ENCODE data around the gene OR2D2.

DNA sequence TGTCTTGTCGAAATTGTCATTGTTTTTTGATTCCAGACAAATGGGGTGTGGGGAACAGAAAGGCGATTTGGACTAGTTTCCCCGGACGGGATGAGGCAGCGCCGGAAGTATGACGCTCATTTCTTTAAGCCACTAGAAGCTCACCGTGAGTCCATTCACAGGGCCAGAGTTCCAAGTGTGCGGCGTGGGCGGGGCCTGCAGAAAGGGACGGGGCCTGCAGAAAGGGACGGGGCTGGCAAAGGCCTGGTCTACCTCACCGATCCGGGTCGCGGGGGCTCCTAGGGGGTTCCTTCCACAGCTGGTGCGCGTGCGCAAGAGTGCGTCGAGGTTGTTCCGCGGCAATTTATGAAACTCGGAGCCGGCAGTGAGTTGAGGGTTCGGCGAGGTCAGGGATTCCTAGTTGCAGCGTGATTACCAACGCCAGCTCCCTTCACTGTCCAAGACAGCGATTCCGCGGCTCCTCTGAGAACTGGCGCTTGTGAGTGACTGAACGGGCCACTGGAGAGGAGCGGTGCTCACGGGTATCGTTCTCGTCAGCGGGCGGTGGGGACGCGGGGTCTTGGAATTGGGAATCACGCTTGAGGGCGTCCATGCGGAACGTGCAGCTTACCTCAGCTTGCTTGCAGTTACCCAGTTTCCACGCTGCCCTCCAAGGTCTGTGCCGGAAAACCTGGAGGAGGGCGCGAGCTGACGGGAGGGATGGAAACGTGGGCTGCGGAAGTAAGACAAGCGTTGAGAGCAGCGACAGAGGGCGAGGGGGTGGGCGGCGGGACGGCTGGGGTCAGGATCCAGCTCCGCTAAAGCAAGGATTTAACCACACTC, 34.1 kb upstream of the OR2D2 start, which contains the start of gene ZNF215:
- TF ChIP-seq, protein P1, sequence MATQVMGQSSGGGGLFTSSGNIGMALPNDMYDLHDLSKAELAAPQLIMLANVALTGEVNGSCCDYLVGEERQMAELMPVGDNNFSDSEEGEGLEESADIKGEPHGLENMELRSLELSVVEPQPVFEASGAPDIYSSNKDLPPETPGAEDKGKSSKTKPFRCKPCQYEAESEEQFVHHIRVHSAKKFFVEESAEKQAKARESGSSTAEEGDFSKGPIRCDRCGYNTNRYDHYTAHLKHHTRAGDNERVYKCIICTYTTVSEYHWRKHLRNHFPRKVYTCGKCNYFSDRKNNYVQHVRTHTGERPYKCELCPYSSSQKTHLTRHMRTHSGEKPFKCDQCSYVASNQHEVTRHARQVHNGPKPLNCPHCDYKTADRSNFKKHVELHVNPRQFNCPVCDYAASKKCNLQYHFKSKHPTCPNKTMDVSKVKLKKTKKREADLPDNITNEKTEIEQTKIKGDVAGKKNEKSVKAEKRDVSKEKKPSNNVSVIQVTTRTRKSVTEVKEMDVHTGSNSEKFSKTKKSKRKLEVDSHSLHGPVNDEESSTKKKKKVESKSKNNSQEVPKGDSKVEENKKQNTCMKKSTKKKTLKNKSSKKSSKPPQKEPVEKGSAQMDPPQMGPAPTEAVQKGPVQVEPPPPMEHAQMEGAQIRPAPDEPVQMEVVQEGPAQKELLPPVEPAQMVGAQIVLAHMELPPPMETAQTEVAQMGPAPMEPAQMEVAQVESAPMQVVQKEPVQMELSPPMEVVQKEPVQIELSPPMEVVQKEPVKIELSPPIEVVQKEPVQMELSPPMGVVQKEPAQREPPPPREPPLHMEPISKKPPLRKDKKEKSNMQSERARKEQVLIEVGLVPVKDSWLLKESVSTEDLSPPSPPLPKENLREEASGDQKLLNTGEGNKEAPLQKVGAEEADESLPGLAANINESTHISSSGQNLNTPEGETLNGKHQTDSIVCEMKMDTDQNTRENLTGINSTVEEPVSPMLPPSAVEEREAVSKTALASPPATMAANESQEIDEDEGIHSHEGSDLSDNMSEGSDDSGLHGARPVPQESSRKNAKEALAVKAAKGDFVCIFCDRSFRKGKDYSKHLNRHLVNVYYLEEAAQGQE (IDR thresholded peaks at IDR 0.05; ENCODE audit: unreplicated experiment): no peak
- TF ChIP-seq, protein P2, sequence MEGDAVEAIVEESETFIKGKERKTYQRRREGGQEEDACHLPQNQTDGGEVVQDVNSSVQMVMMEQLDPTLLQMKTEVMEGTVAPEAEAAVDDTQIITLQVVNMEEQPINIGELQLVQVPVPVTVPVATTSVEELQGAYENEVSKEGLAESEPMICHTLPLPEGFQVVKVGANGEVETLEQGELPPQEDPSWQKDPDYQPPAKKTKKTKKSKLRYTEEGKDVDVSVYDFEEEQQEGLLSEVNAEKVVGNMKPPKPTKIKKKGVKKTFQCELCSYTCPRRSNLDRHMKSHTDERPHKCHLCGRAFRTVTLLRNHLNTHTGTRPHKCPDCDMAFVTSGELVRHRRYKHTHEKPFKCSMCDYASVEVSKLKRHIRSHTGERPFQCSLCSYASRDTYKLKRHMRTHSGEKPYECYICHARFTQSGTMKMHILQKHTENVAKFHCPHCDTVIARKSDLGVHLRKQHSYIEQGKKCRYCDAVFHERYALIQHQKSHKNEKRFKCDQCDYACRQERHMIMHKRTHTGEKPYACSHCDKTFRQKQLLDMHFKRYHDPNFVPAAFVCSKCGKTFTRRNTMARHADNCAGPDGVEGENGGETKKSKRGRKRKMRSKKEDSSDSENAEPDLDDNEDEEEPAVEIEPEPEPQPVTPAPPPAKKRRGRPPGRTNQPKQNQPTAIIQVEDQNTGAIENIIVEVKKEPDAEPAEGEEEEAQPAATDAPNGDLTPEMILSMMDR (conservative IDR thresholded peaks at IDR 0.05; ENCODE audit: low read depth in 2 of 2): no peak
- TF ChIP-seq POLR2AphosphoS5 (IDR thresholded peaks at IDR 0.05; ENCODE audit: low read depth): peak; percentile 56
- no peak for TF ChIP-seq EZH2phosphoT487 (IDR thresholded peaks at IDR 0.05; ENCODE audit: unreplicated experiment)
- TF ChIP-seq, protein P3, sequence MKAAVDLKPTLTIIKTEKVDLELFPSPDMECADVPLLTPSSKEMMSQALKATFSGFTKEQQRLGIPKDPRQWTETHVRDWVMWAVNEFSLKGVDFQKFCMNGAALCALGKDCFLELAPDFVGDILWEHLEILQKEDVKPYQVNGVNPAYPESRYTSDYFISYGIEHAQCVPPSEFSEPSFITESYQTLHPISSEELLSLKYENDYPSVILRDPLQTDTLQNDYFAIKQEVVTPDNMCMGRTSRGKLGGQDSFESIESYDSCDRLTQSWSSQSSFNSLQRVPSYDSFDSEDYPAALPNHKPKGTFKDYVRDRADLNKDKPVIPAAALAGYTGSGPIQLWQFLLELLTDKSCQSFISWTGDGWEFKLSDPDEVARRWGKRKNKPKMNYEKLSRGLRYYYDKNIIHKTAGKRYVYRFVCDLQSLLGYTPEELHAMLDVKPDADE (IDR thresholded peaks at IDR 0.05): peak; percentile 34; the same call in 1 of the 2 replicates
- no peak for TF ChIP-seq ZNF114 (CRISPR knock-in tag; IDR thresholded peaks at IDR 0.05)
